Cerebellar cortex (tissue), 1 donor: ENCODE measurements around the gene TNFRSF25.
"Not testable (repeated sequence)": the region's sequence is repeated elsewhere in the genome, so short reads cannot be mapped to it uniquely, and the experiment has no call there.

Source experiments
- DNase-seq: peaks from one replicate; pipeline ENCODE4 v3.0.0-alpha.2; 2015; ENCODE audit warnings: low spot score

Gene TNFRSF25

DNA sequence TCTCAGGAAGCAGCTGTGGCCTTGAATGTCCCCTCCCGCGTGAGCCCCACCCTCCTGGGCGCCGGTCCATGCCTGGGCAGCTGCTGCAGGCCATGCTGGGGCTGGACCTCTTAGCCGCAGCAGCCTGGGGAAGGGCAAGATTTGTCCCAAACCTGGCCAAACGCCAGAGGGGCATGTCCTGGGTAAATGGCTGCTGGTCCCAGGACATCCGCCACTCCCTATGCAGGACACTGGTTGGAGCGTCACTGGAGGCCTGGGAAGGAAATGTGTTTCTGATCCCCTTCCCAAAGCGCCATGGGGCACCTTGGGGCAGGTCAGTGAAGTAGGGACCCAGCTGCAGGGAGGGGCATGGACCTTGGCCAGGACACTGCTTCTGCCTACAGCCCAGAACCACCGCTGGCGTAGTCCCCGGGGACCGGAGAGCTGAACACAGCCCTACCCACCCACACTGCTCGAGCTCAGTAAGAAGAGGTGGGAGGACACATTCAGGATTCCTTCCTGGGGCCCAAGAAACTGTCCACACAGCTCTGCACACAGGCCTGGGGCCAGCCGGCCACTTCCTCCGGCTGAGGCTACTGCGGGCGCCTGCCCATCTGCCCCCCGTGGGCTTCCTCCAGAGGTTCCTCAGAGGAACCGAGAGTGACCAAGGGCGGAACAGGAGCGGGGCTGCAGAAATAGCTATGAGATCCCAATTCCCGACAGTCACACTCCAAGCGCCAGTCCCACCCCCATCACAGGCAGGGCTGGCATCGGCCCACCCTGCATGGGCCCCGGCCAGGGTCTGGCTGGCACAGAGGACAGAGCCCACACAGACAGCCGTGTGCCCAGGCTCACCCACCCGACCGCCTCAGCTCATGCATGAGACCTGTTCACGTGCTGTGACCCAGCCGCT lies 36.3 kb upstream of the TNFRSF25 start:
- no peak for DNase-seq

DNA sequence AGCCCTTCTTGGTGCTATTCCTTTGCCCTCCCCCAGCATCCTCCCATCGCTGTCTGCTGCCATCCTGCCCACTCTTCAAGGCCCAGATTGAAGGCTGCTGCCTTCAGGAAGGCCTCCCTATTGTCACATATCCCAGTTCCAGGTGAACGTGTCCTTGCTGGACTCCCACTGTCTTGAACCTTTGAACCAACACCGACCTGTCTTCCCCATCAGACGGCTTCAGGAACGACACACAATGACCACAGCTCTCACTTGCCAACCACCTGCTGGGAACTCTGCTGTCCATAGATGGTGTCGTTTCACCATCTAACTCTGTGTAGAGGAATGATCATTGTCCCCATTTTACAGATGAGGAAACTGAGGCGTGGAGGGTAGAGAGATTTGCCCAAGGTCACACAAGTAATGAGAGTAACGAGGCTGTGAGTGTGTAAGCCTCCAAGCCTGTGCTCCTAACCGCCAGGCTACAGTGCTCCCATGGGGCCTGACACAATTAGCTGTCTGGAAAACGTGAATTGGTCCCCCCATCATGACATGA lies 35.4 kb upstream of the TNFRSF25 start:
- no peak for DNase-seq

DNA sequence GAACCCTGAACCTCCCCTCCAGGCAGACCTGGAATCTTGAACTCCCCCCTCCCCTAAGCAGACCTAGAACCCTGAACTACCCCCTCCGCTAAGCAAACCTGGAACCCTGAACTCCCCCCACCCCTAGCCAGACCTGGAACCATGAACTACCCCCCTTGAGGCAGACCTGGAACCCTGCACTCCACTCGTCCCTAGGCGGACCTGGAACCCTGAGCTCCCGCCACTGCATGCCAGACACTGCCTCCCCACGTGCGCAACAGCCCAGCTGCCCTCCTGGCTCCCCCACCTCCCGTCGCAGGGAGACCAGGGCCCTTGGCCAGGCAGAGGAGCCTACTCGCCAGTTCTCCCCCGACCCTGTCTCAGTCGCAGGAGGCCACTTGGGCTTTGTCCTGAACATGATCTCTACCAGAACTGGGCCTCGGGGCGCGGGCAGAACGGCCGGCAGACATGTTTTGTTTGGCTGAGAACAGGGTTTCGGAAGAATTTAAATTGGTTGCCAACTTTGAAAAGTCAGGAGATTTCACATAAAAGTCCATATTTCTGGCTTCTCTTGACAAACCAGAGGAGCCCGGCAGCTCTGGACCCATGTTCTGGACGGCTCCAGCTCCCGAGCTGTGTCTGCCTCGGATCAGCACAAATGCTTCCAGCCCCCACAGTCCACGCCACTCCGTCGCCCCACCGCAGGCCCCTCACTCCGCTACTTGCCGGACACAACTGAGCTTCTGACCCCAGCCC lies 34.7 kb upstream of the TNFRSF25 start:
- no peak for DNase-seq

DNA sequence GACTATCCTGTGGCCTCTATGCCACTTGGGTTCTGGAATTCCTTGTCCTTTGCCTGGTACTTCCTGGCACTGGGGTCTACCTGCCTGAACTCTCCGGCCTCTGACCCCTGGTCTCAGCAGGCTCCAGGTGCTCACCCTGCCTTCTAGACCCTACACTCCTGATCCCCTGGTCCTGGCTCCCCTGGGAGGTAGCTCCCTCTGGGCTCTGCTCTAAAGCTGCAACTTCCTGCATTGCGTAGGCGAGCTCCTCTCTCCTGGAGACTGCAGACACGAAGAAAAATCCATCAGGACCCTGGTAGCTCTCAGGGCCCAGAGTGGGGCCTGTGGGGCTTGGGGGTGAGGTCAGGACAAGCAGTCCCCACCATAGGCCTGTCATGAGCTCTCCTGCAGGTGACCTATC lies 33.3 kb upstream of the TNFRSF25 start:
- no peak for DNase-seq

DNA sequence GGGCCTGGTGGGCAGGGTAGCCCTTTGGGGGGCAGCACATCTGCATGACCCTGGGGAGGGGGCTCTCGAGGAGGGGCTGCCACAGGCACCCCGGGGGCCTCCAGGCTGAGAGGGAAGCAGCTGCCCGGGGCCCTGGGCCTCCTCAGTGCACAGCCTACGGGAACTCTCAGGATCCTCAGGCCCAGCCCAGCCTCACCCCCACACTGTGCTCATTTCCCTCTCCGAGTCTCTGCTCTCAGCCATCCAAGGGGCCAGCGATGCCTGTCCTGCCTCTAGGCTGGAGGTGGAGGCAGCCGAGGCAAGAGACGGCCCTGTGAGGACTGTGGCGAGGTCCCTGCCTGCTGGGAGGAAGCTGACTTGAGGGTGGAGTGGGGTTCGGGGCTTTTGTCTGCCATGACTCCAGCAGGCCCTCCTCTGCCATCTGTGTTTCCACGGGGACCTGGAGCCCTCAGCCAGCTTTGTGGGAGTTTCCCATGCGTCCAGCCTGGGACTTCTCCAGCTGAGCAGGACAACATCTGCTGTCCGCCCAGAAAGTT lies 32.7 kb upstream of the TNFRSF25 start:
- DNase-seq, result peak; percentile 17

DNA sequence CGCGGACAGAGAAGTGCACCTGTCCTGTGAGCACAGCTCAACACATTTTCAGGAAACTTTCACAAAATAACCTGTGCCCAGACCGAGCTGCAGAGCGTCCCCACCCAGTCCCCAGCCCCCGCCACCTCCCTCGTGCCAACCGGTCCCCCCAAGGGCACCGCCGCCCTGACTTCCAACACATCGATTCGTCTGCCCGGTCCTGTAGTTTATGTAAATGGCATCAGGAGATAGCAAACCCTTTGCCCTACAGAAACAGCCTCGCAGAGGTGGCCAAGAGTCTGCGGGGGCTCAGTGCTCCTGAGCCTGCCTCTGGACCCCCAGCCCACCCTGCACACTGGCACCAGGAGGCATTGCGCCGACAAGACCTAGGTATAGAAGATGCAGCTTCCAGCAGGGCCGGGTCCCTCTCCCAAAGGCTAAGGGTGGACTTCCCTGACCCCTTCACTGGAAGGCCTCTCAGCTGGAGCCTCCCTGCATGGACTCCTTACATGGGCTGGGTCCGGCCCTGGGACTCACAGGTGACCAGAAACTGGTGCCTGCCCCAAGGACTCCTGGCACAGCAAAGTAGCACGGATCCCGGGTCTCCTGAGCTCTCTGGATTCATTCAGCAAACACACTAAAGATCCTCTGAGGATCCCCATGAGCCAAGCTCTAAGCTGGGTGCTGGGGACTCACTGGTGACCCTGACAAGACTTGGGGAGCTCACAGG lies 32.0 kb upstream of the TNFRSF25 start:
- DNase-seq, result no peak

DNA sequence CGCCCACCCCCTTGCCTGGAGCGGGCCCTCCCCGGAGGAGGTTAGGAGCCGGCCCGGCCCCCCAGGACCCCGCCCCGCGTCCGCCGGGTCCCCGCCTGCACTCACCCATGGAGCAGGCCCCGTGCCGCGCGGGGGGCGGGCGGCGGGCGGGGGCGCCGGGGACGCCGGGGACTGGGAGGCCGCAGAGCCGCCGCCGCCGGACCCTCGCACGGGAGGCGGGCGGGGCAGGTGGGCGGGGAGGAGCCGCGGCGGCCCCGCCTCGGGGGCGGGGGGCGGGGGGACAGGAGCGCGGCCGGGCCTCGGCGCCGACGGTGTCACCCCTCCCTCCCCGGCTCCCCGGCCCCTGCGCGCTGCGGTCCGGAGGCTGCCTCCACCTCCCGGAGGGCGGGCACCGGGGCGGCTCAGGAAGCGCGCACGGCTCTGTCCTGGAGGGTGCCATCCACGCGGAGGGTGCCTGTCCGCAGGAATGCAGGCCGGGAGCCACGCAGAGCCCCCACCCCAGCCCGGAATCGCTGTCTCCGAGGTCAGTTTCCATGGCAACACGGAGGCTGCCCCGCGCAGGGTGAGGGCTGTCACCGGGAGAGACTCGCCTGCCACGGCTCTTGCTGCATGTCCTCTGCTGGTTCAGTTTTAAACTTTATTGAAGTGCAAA lies 31.4 kb upstream of the TNFRSF25 start:
- DNase-seq, result peak; percentile 75

DNA sequence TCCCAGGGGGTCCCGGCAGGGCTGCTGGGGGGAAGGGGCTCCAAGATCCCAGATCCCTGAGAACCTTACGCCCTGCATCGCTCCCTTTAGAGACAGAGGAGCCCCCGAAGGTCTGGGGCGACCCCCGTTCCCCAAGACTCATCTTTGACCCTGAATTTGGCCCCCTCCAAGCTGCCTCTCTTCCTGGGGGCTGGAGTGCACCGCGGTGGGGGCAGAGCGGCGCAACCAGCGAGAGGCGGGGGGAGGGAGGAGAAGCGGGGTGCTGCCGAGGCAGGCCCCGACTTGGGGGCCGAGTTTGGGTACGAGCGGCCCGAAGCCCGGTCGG lies 30.9 kb upstream of the TNFRSF25 start:
- no peak for DNase-seq

DNA sequence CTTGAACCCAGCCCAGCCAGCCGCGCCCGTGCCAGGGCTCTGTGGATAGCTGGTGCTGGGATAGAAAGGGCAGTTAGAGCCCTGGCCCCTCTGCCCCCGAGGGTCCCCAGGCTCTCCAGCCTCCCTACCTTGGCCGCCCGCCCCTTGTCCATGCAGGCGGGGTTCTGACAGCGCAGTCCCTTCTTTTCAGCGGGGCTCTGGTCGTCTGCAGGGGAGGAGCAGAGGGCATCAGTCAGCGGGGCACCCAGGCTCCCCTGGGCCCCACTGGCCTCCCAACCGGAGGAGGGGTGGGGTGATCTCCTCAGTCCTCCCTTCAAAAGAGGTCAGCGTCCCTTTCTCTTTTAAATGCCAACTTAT lies 30.4 kb upstream of the TNFRSF25 start:
- no peak for DNase-seq

DNA sequence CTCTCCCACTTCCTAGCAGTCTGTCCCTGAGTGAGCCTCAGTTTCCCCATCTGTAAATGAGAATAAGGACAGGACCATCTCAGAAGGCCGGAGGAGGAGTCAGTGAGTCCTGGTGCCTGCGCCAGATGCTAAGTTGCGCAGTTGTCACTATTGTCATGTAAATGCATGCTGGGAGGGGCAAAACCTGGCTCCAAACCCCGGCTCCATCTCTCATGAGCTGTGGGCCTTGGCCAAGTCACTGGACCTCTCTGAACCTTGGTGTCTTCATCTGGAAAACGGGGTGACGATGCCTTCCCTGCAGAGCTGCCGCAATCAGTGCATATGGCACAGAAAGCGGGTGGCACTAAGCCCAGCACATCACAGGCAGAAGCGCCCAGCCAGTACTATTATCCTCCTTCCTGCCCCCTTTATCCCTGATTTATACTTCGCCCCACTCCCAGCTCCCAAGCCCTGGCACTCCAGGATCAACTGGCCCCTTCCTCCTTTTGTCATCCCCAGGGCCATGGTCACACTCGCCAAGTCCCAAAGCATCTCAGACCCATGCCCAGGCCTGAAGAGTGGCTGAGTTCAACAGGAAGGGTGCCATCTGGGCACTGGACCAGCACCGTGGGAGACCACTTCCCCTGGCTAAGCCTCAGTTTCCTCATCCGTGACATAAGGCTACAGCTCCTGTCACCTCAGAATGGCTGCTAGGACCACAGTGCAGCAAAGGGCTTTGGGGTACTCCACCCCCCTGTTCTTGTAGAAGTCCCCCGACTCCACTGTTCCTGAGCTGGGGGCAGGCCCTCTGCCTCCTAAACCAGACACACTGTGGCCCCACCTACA lies 29.8 kb upstream of the TNFRSF25 start:
- DNase-seq, result peak; percentile 84

DNA sequence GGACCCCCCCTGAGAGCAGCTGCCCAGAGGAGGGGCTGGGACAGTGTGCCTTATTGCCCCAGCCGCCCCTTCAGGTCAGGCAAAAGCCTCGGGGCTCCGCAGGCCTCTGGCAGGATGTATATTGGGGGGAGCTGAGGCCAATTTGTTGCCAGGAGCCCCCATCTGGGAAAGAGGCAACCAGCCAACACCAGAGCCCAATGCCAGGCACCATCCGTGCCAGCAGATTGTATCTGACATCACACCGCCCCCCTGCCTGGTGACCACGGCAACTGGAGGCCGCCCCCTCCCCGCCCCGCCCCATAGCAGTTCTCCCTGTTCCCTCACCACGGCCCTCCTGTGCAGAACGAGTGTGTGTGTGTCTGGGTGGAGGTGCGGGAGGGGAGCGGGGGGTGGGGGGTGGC lies 29.1 kb upstream of the TNFRSF25 start:
- peak; percentile 73 for DNase-seq

DNA sequence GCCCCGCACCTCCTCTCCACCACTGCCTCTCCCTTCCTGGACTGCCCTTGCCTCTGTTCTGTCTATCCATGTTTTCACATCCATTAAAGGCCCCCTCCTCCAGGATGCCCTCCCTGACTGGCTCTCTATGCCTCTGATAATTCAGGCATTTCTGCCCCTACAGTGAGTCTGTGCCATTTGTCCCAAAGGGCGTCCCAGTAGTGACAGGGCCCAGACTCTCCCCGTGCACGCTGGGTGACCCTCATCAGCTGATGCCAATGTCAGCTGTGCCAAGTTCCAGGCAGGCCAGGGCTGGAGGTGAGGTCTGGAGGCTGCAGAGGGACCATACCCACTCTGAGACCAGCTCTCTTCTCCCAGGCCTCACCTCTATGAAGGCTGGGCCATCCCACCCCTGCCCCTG lies 28.7 kb upstream of the TNFRSF25 start:
- peak; percentile 43 for DNase-seq

DNA sequence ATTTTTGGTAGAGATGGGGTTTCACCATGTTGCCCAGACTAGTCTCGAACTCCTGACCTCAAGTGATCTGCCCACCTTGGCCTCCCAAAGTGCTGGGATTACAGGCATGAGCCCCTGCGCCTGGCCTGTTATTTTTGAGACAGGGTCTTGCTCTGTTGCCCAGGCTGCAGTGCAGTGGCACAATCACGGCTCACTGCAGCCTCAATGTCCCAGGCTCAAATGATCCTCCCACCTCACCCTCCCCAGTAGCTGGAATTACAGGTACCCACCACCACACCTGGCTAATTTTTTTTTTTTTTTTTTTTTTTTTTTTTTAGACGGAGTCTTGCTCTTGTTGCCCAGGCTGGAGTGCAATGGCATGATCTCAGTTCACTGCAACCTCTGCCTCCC lies 27.9 kb upstream of the TNFRSF25 start:
- DNase-seq, result not testable (repeated sequence)

DNA sequence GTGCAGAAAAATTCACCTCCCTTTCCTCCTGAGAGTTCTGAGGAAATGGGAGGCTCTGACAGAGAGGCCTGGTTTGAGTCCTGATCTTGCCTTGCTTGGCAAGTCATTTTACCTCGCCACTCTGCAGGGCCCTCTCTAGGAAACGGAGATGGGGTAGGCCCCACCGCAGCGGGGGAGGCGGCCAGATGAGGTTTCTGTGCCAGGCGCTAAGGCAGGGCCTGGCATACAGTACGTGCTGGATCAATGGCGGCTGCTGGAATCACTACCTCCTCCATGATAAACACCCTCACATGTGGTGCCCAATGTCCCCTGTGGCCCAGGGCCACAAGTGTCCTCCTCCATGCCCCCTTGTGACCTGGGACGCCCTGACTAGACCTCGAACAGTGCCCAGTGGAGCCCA lies 26.0 kb upstream of the TNFRSF25 start:
- DNase-seq, result no peak

DNA sequence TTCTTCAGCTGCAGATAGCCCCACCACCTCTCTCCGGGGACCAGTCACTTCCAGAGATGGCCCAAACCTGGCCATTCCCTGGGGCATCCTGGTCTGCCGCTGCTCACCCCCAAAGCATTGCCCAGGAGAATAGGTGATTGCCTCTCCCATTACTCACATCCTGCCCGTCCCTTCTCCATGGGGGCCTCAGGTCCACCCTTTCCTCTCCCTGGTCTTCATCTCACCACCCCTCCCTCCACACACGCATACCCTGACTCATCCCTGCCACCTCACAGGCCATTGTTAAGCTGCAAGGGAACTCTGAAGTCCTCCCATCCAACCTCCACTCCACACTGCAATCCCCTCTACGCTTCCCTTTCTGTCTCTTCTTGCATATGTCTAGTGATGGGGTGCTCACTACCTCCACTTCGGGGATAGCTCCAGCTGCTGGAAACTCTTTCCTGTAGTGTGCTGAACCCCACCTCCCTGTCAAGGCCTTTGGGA lies 25.5 kb upstream of the TNFRSF25 start, which contains the start of gene PLEKHG5:
Gene PLEKHG5 (minus strand): TSS at position 188 of the 483 bp plus-strand sequence. CDS start 14,096 bp downstream, outside the sequence.
- DNase-seq, result peak; percentile 50

DNA sequence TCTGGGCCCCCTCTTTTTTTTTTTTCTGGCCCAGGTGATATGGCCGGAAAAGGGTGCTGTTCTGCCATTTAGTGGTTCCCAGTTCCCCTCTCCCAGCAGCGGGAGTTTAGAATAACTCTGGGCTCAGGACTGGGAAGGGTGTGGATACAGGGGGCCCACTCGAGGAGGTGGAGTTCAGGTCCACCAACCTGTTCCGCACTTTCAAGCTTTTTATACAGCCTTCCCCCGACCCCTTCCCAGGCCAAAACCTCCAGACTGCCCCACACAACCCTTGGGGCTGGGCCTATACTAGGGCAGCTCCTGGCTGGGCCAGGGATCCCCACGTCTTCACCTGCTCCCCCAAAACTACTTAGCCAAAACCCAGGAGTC lies 25.1 kb upstream of the TNFRSF25 start:
- DNase-seq, result no peak

DNA sequence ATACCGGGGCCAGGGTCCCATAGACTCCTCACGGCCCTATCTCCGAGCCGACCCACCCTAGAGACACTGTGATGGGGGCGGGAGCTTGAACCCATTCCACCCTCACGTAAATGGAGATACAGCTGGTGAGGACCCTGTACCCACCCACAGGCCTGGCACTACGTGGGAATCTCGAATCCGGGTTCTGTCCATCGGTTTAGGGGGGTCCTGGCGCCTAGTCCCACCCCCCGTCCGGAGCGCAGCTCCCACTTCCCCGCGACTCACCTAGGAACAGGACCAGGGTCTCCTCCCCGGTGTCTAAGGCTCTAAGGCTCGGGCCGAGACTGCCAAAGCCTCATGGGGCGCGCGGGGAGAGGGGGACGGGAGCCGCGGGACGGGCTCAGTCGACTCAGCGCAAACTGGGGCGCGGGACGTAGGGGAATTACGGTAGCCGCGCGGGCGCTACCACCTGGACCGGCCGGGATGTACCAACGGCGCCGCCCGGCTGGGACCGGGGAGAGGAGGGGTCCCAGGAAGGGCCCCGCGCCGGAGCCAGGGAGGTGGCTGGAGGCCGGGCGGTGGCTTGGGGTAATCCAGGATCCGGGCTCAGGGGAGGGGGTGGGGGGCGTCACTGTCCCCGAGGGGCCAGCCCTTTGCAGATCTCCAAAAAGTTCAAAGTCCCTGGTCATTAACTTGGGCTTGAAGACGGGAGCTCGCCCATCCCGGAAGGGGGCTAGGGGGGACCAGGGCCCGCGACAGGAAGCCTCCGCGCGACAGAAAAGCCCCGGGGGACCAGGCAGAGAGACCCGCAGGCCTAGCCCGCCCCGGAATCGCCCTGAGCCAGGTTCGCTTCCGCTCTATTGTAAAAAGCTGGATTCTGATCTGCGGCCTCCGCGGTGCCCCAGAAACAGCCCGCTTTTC lies 24.5 kb upstream of the TNFRSF25 start:
- peak; percentile 81 for DNase-seq

DNA sequence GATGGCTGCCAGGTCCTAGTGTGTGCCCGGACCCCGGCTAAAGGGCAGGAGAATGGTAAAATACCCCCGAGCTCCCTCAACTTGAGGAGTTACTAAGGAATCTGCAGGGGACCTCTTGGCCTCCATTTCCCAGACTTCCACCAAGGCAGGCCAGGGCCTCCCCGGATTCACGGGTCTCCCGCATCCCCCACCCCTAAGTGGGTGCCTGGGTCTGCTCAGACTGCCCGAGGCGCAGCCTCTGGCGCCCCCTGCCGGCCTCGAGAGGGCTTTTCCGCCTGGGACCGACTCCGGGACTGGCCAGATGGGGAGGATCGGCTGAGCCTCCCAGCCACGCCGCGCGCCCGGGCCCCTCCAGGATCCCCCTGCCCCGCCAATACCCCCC lies 23.8 kb upstream of the TNFRSF25 start:
- peak; percentile 82 for DNase-seq

DNA sequence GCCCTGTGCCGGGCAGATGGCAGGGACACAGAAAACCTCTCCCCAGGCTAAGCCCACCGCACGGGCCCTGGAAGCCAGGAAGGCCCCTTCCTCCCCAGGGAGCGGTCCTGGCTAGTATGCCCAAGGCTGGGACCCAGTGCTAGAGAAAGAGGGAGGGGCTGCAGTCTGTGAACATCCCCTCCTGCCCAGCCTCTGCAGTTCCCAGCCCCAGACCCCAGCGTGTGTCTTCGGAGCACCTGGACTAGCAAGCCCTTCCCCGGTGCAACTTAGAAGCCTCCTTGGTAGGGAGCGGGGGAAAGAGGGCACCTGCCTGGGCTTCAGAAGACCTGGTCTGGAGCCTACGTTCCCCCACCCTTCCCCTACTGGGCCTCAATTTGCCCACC lies 23.4 kb upstream of the TNFRSF25 start:
- DNase-seq, result no peak
